GM10266 (cell line): ENCODE data around the gene MAPKAPK3.

Experiments
- DNase-seq: peaks from one replicate; pipeline ENCODE4 v3.0.0; 2012; ENCODE audit errors: extremely low spot score
- TF ChIP-seq, protein P1 (sequence below): IDR thresholded peaks from 2 replicates; pipeline ENCODE4 v1.5.1; 2012; ENCODE audit warnings: mild to moderate bottlenecking, low read depth; ENCODE audit not compliant: control insufficient read depth, insufficient read depth; ENCODE audit errors: missing control alignments

MAPKAPK3 gene

GRCh38 chr3:50617096-50617791 is at the start of gene MAPKAPK3:
TSS of gene MAPKAPK3 (plus strand) at chr3:50617151. CDS start at chr3:50617566, 415 bp downstream.
- DNase-seq: no peak
- TF ChIP-seq, protein P1, sequence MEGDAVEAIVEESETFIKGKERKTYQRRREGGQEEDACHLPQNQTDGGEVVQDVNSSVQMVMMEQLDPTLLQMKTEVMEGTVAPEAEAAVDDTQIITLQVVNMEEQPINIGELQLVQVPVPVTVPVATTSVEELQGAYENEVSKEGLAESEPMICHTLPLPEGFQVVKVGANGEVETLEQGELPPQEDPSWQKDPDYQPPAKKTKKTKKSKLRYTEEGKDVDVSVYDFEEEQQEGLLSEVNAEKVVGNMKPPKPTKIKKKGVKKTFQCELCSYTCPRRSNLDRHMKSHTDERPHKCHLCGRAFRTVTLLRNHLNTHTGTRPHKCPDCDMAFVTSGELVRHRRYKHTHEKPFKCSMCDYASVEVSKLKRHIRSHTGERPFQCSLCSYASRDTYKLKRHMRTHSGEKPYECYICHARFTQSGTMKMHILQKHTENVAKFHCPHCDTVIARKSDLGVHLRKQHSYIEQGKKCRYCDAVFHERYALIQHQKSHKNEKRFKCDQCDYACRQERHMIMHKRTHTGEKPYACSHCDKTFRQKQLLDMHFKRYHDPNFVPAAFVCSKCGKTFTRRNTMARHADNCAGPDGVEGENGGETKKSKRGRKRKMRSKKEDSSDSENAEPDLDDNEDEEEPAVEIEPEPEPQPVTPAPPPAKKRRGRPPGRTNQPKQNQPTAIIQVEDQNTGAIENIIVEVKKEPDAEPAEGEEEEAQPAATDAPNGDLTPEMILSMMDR: no peak

DNA sequence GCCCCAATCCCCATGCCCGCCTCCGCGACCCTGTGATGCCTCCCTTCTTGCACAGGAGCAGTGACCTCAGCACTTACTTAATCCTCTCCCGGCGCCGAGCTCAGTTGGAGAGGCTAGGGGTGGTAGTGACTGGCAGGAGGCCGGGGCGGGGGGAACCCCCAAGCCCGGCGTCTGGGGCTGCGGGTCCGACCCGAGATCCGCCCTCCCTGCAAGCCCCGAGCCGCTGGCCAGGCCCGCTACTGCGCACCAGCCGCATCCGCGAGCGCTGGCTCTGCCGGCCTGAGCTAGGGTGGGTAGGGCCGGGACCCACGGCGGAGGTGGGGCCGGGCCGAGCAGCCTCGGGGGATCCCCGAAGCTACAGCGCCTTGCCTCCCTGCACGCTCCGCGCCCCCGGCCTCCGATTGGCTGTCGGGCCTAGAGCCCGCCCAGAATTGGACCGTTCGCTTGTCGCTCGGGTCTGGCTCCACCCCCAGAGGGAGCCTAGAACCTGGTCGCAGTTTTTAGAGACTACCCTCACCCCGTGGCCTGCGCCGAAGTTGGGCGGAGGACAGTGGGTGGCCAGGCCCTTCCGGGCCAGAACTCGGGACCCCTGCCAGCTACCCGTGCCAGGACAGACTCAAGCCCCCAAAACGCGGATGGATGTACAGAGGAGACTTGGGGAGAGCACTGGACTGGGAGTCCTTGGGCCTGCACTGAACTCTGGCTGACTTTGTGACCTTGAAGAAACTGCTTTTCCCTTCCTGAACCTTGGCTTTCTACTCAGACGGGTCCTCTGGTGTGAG is 49.4 kb upstream of the MAPKAPK3 start, which contains the start of gene C3orf18:
C3orf18 (minus strand) TSS at position 362 of the 782 bp plus-strand sequence. CDS start 2,048 bp downstream, outside the sequence.
- TF ChIP-seq, protein P1: no peak
- DNase-seq: peak; percentile 98

GRCh38 chr3:50568947-50569749 is 47.8 kb upstream of the MAPKAPK3 start, which contains the start of gene HEMK1:
TSS of gene HEMK1 (plus strand) at chr3:50569522. CDS start at chr3:50571105, 1,583 bp downstream.
- DNase-seq: peak; percentile 98
- TF ChIP-seq, protein P1: no peak

- no peak for DNase-seq
- TF ChIP-seq, protein P1: no peak
These were observed 46.3 kb upstream of the MAPKAPK3 start for GRCh38 chr3:50570508-50571279.

DNA sequence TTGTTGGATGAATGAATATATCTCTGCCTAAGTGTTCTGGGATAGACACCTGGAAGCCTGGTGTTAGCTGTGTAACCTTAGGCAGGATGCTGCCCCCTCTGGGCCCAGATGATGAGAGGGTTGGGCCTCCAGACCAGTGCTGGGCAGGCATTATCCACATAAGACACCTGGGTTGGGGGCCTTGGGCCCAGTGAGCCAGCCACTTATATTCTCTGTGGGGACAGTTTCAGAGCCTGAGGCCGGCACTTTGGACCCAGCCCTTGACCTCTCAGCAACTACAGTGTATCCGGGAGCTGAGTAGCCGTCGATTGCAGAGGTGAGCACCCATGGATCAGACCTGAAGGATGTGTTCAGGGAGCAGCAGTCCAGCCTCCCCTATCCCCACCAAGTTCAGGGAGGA is 45.5 kb upstream of the MAPKAPK3 start:
- no peak for DNase-seq
- TF ChIP-seq, protein P1: no peak

GRCh38 chr3:50572158-50572557 is 44.8 kb upstream of the MAPKAPK3 start:
- TF ChIP-seq, protein P1: peak; percentile 88
- peak; percentile 82 for DNase-seq
